HUDEP-2 (cell line): ENCODE data around the gene CDK14.

Experiments used
- DNase-seq, 76 experiments: peaks; one replicate each; lab custom pipeline; 2025; ENCODE audit not compliant: unreplicated experiment in 76 of 76; lab: John Stamatoyannopoulos, UW

Gene CDK14

DNA sequence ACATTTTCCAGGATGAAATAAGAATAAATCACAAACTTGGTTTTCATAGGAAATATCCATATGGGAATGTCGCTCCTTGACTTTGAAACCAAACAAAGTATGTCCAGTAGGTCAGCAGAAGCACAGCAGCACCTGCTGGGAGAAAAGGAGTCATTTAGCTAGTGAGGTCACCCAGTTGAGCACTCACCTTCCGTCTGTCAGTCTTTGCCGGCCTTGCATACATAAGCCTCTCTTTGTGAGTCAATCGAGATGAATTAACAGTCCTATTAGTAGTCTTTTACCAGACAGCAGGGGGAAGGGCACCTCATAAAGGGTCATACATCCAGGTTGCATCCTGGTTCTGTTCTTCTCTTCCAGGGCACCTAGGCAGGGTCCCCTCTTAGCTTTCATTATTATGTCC, 435.6 kb downstream of the CDK14 start:
- DNase-seq, result no peak

DNA sequence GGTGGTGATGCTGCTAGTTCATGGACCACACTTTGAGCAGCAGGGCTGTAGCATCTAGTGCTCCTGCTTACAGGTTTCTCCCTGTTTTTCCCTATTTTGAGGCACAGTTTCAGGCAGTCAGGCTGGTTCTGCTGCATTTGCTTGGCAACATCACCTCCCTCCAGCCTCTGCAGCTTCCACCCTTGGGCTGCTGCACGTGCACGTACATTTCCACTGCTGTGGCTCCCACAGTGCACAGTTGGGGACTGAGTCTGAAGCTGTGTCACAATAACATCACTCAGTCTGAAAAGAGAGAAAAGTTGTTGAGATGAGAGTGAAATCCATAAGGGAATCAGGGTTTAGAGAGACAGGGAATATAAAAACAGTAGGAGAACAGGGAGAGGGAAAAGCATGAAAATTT, 437.5 kb downstream of the CDK14 start:
- DNase-seq, result no peak

GRCh38 chr7:91034459-91035368, 438.6 kb downstream of the CDK14 start:
- DNase-seq, result peak in 10 of 76 experiments; percentile 0 to 36 (median 4)

- DNase-seq, result no peak
These were observed 442.9 kb downstream of the CDK14 start for GRCh38 chr7:91039033-91039432.

GRCh38 chr7:91041141-91041540, 445.0 kb downstream of the CDK14 start:
- no peak for DNase-seq

DNA sequence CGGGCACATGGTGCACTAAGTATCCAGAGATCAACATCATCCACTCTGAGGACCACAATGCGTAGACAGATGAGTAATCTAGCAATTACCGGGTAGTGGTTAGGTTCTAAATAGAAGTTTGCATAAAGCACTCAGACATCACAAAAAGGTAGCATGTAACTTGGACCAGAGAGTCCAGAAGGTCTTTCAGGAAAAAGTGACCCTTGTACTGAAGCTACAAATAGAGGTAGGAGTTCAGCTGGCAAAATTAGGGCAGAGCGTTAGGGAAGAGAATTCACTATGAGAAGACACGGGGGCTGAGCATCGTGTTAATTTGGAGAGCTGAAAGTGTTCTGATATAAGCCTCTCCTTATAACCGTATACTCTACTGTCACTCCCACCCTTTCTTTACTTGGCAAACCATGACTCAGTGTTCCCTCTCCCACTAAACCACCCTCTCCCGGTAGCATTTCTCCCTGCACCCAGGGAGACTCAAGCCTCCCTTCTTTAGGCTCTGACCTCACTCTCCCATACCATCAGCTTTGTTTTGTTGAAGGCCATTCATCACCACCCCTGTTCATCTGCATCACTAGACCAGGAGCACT, 445.9 kb downstream of the CDK14 start:
- DNase-seq, result no peak

DNA sequence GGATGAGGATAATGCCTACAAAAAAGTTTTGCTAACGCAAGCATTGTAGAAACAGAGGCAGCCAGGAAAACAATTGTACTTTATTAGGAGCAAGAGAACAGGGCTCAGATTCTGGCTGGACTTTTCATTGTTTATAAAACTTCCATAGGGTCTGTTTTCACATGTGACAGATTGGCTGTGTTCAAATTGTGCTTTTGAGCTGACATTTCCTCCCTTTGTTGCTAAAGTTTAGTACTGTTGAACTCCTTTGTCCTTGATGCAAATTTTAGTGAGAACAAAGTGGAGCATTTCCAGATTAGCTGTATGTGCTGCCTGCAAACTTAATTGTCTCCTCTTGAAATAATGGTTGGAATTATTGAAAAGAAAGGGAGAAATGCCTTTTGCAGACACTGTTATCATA, 447.1 kb downstream of the CDK14 start:
- no peak for DNase-seq

GRCh38 chr7:91043924-91044645, 448.0 kb downstream of the CDK14 start:
- no peak for DNase-seq

DNA sequence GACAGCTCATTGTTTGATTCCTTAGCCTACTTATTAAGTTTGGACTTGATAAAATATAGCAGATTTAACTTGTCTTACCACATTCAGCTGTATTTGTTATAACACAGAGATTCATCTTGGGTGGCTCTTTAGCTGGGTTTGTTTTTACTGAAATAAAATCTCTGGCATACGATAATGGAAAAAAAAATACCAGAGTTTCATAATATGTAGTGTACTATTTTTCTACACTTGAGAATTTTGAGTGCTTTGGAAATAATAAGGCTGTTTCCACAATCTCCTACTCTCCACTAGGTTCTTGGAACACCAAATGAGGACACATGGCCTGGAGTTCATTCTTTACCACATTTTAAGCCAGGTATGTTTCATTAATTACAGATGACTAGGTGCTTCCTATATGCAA, 449.5 kb downstream of the CDK14 start:
- no peak for DNase-seq

DNA sequence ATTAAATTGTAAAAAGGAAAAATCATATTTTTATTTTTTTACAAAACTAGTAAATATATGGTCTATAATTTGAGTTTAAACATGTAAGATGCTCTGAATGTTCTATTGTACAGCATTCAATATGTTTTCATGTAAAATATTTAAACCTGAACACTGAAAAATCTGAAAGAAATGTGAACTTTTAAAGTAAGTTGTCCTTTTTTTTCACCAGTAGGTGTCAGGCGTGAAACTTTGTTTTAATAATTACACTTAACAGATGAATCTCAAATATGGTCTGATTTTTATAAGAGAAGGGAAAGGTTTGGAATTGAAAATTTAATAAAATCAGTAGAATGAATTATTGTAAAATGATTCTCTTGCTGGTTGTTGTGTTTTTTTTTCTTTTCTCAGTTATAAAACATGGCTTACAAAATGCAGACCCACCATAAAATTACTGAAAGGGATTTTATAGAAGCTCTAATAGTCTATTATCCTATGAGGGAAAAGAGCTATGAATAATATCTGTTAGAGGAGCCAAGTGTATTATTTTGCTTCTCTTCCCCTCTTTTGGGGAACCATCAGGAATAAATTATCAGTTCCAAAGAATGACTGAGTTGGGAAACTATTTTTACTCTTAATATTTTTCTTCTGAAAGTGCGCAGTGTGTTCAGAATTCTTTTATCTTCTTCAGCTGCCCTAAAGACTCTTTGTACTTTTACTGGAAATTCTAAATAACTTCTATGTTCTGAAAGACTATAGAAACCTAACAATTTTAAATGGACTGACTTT, 450.4 kb downstream of the CDK14 start:
- DNase-seq, result no peak

DNA sequence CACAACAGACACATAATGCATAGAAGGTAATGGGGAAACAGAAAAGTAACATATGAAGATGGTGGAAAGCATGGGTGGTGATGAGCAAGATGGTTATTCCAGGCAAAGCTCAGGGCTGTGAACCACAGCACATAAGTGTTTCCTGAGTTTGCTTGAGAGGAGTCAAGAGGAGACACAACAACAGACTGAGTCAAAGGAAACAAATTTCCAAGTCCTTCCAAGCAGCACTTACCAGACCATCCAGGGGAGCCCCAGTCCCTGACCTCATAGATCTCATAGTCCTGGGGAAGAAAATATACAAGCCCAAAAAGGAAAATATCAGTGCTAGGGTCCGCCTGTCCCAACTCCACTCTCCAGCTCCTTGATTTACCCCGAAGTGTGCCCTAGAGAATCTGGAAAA, 451.5 kb downstream of the CDK14 start:
- DNase-seq, result no peak

GRCh38 chr7:91050677-91051076, 454.6 kb downstream of the CDK14 start:
- no peak for DNase-seq

GRCh38 chr7:91051966-91052365, 455.8 kb downstream of the CDK14 start:
- DNase-seq, result no peak

DNA sequence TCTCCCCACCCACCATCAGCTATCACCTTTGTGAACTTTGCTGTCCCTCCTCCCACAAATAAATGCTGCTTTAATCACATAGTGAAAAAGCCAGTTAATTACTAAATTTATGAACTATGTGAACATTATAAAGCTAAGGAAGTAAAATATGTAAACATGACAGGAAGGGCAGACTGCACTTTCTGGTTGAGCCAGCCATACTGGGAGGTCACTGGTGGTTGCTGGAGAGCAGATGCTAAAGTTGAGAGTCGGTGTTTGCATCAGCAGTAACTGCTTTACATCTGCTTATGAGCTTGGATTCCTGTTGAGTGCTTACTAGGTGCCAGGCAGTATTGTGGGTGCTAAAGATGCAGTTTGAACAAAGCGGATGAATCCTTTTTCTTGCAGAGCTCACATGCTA, 458.3 kb downstream of the CDK14 start:
- no peak for DNase-seq

GRCh38 chr7:91055219-91055618, 459.1 kb downstream of the CDK14 start:
- no peak for DNase-seq

- no peak for DNase-seq
These were observed 466.6 kb downstream of the CDK14 start for GRCh38 chr7:91062713-91063112.

DNA sequence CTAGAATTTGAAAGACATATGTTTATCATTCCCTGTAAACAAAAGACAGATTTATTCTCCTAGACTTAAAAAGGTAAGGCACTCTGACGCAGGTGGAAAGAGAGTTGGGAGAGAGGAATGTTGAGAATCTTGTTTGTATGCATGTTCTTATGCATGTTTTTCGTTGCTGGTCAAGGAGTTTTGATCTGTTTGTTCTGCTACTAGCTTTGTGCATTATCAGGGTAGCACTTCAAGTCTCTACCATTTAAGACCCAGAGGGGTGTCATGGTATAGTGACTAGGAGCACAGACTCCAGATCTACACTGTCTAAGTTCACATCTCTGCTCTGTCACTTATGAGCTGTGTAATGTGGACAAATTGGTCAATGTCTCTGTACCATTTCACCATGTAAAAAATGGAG, 467.9 kb downstream of the CDK14 start:
- DNase-seq, result no peak

GRCh38 chr7:91064938-91065337, 468.8 kb downstream of the CDK14 start:
- DNase-seq, result no peak

GRCh38 chr7:91066627-91067026, 470.5 kb downstream of the CDK14 start:
- no peak for DNase-seq

- no peak for DNase-seq
These were observed 471.1 kb downstream of the CDK14 start for GRCh38 chr7:91067242-91067641.
